Endothelial cell of hepatic sinusoid (primary cell): ENCODE results near the gene MAP2K2.

Experiments
- in situ Hi-C: cut with HindIII; loops from 2 replicates; pipeline ENCODE4 v1.10.0; 2017; ENCODE audit warnings: low sequenced_read_pairs

The MAP2K2 gene

GRCh38 chr19:4046946-4047683 is 76.8 kb downstream of the MAP2K2 start:
- in situ Hi-C loops, result no loop called here

GRCh38 chr19:4046362-4046691 is 77.6 kb downstream of the MAP2K2 start:
- in situ Hi-C loops, result no loop called here

- in situ Hi-C loops, result no loop called here
Observed at GRCh38 chr19:4045597-4046361, 78.1 kb downstream of the MAP2K2 start.

- in situ Hi-C loops, result no loop called here
Observed at GRCh38 chr19:4044990-4045465, 78.9 kb downstream of the MAP2K2 start.

GRCh38 chr19:4043966-4044715 is 79.8 kb downstream of the MAP2K2 start:
- in situ Hi-C loops, result no loop called here

GRCh38 chr19:4043401-4043800 is 80.5 kb downstream of the MAP2K2 start:
- in situ Hi-C loops, result no loop called here

- in situ Hi-C loops, result no loop called here
Observed at GRCh38 chr19:4042731-4043082, 81.2 kb downstream of the MAP2K2 start.

GRCh38 chr19:4042064-4042730 is 81.7 kb downstream of the MAP2K2 start:
- in situ Hi-C loops, result no loop called here
